Measurements from ENCODE around the gene ADAMTS8.

The ADAMTS8 gene

GRCh38 chr11:130413405-130414106 is 14.9 kb downstream of the ADAMTS8 start:
- Histone ChIP-seq H3K27me3 (replicated peaks; ENCODE audit: control insufficient read depth, insufficient read depth, low read length) (peaks cover 1% of the 10 kb centered on the region), H3K36me3 (ENCODE audit: control insufficient read depth, insufficient read depth, low read length) (no peaks in the 10 kb centered on the region), H3K4me3 (replicated peaks; ENCODE audit: low read depth, low read length) (no peak overlapping the region)
- DNase-seq (ENCODE audit: extremely low read depth, insufficient read length): no peak
- TF ChIP-seq, protein P1, sequence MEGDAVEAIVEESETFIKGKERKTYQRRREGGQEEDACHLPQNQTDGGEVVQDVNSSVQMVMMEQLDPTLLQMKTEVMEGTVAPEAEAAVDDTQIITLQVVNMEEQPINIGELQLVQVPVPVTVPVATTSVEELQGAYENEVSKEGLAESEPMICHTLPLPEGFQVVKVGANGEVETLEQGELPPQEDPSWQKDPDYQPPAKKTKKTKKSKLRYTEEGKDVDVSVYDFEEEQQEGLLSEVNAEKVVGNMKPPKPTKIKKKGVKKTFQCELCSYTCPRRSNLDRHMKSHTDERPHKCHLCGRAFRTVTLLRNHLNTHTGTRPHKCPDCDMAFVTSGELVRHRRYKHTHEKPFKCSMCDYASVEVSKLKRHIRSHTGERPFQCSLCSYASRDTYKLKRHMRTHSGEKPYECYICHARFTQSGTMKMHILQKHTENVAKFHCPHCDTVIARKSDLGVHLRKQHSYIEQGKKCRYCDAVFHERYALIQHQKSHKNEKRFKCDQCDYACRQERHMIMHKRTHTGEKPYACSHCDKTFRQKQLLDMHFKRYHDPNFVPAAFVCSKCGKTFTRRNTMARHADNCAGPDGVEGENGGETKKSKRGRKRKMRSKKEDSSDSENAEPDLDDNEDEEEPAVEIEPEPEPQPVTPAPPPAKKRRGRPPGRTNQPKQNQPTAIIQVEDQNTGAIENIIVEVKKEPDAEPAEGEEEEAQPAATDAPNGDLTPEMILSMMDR (IDR thresholded peaks at IDR 0.05; ENCODE audit: insufficient read depth, low read length, poor library complexity, severe bottlenecking): no peak

DNA sequence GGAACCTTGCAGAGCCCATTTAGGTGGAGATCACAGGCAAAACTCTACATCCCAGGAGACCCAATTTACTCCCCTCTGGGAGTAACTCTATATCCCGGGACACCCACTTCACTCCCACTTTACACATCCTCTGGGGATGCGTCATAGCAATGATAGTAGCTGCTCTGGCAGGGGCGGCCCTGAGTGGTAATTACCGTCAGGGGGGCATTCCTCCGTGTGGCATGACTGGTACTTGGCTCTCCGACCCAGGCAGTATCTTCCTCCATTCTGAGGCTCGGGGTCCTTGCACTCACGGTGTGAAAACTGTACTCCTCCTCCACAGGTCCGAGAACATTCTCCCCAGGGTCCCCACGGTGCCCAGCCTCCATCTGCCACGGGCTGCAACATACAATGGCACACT is 17.2 kb downstream of the ADAMTS8 start:
- Histone ChIP-seq H3K4me3 (replicated peaks; ENCODE audit: low read depth, low read length) (no peak overlapping the region), H3K27me3 (replicated peaks; ENCODE audit: control insufficient read depth, insufficient read depth, low read length) (no peaks in the 10 kb centered on the region; the same call in none of the 2 replicates), H3K36me3 (ENCODE audit: control insufficient read depth, insufficient read depth, low read length) (no peaks in the 10 kb centered on the region)
- no peak for DNase-seq (ENCODE audit: extremely low read depth, insufficient read length)
- TF ChIP-seq, protein P1 (IDR thresholded peaks at IDR 0.05; ENCODE audit: insufficient read depth, low read length, poor library complexity, severe bottlenecking): no peak

- Histone ChIP-seq H3K27me3 (replicated peaks; ENCODE audit: control insufficient read depth, insufficient read depth, low read length) (no peaks in the 10 kb centered on the region; the same call in none of the 2 replicates), H3K4me3 (replicated peaks; ENCODE audit: low read depth, low read length) (no peak overlapping the region), H3K36me3 (ENCODE audit: control insufficient read depth, insufficient read depth, low read length) (no peaks in the 10 kb centered on the region)
- TF ChIP-seq, protein P1 (IDR thresholded peaks at IDR 0.05; ENCODE audit: insufficient read depth, low read length, poor library complexity, severe bottlenecking): no peak
- DNase-seq (ENCODE audit: extremely low read depth, insufficient read length): no peak
These were observed 18.6 kb downstream of the ADAMTS8 start for GRCh38 chr11:130409594-130410388.

DNA sequence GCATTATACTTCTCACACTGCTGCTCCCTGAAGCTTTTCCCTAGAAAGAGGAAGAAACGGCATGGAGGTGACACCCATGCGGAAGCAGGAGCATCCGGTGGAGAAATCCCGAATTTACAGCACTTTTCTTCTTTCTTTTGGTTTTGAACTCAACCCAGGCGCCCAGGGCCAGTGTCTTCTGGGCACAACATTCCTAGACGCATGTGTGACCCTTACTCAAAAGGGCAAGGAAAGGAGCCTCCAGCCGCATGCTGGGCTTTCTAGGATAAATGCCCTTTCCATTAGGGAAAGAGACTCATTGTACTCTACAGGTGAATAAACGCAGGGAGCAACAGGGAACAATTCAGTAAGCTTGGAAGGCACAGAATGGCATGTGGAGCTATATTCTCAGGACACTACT is 19.5 kb downstream of the ADAMTS8 start:
- no peaks in the 10 kb centered on the region; the same call in none of the 2 replicates for H3K27me3 ChIP-seq (replicated peaks; ENCODE audit: control insufficient read depth, insufficient read depth, low read length)
- H3K4me3 ChIP-seq (replicated peaks; ENCODE audit: low read depth, low read length): no peak overlapping the region
- TF ChIP-seq, protein P1 (IDR thresholded peaks at IDR 0.05; ENCODE audit: insufficient read depth, low read length, poor library complexity, severe bottlenecking): no peak
- DNase-seq (ENCODE audit: extremely low read depth, insufficient read length): no peak
- no peaks in the 10 kb centered on the region for H3K36me3 ChIP-seq (ENCODE audit: control insufficient read depth, insufficient read depth, low read length)

- H3K4me3 ChIP-seq (replicated peaks; ENCODE audit: low read depth, low read length): no peak overlapping the region
- peaks cover 1% of the 10 kb centered on the region for H3K27me3 ChIP-seq (replicated peaks; ENCODE audit: control insufficient read depth, insufficient read depth, low read length)
- no peaks in the 10 kb centered on the region for H3K36me3 ChIP-seq (ENCODE audit: control insufficient read depth, insufficient read depth, low read length)
- no peak for DNase-seq (ENCODE audit: extremely low read depth, insufficient read length)
- TF ChIP-seq, protein P1 (IDR thresholded peaks at IDR 0.05; ENCODE audit: insufficient read depth, low read length, poor library complexity, severe bottlenecking): no peak
These were observed 20.0 kb downstream of the ADAMTS8 start for GRCh38 chr11:130408401-130408890.
